Astrocyte (in vitro differentiated cells and primary cell): ENCODE measurements around the gene GLS.

ENCODE experiments used
- CTCF ChIP-seq: IDR thresholded peaks from 2 replicates; pipeline ENCODE4 v1.5.1; 2011; ENCODE audit warnings: low read depth, mild to moderate bottlenecking, inconsistent platforms, low read length, moderate library complexity; ENCODE audit not compliant: insufficient read depth
- EZH2 ChIP-seq: IDR thresholded peaks from 2 replicates; pipeline ENCODE4 v1.6.1; 2012; ENCODE audit warnings: mild to moderate bottlenecking, low read length, inconsistent platforms; ENCODE audit not compliant: insufficient read depth

- TF ChIP-seq EZH2 (no peak), CTCF (no peak)
These were observed 39.5 kb downstream of the GLS start for GRCh38 chr2:190920085-190920484.
